CD4-positive, alpha-beta T cell (primary cell): ENCODE measurements around the gene PPIF. TPM values are rescaled to one million over a fixed set of nuclear protein-coding genes. Genes with fewer than 3 reads are reported as not detected.
A peak's percentile ranks its signal among the peaks of the same experiment; 100 is the strongest.

ENCODE experiments used
- ATAC-seq: fragments of 200-7000 bp; cut with Tn5 transposase; one replicate; pipeline ENCODE4 v1.10.0; 2022; ENCODE audit warnings: mild to moderate bottlenecking; ENCODE audit not compliant: poor library complexity
- CTCF ChIA-PET: fragments of 350-600 bp; sonication (Branson Sonifier 250); formaldehyde crosslinking; loops from one replicate; lab custom pipeline; 2021; ENCODE audit warnings: antibody characterized with exemption, inconsistent platforms; lab: Charles Lee
- POLR2A ChIA-PET: fragments of 350-600 bp; sonication (Branson Sonifier 250); formaldehyde crosslinking; loops from one replicate; lab custom pipeline; 2021; ENCODE audit warnings: antibody characterized with exemption, inconsistent platforms; lab: Charles Lee
- DNase-seq, 14 experiments: peaks; one replicate each; pipeline ENCODE4 v3.0.0-alpha.2; 2013 to 2020; ENCODE audit warnings: mixed read lengths in 2 of 14
- H3K27ac ChIP-seq, 2 donors: one replicate each; pipeline versions ENCODE4 v1.5.1 to v1.7.0; 2013; ENCODE audit warnings: low read length in 2 of 2, low read depth in 1 of 2, mild to moderate bottlenecking in 1 of 2
- H3K27me3 ChIP-seq, 2 experiments: 1 replicate in 1 of 2; 2 replicates in 1 of 2; pipeline versions ENCODE4 v1.6.1 to v1.7.0; 2013; ENCODE audit warnings: low read length in 2 of 2, control low read depth in 1 of 2, mild to moderate bottlenecking in 1 of 2, moderate library complexity in 1 of 2; ENCODE audit not compliant: insufficient read depth in 2 of 2, control insufficient read depth in 1 of 2
- H3K36me3 ChIP-seq: one replicate; pipeline ENCODE4 v1.6.1; 2013; ENCODE audit warnings: low read length, control low read depth; ENCODE audit not compliant: insufficient read depth
- H3K4me1 ChIP-seq: one replicate; pipeline ENCODE4 v1.6.1; 2013; ENCODE audit warnings: low read length, control low read depth; ENCODE audit not compliant: insufficient read depth
- H3K4me3 ChIP-seq: one replicate; pipeline ENCODE4 v1.5.1; 2013; ENCODE audit warnings: mild to moderate bottlenecking, low read length, moderate library complexity
- H3K9me3 ChIP-seq, 2 experiments: 1 replicate in 1 of 2; 2 replicates in 1 of 2; pipeline versions ENCODE4 v1.6.1 to v1.7.0; 2013; ENCODE audit warnings: low read length in 2 of 2, mild to moderate bottlenecking in 2 of 2, control low read depth in 1 of 2, moderate library complexity in 1 of 2; ENCODE audit not compliant: control insufficient read depth in 1 of 2, insufficient read depth in 1 of 2
- H3K27ac Mint-ChIP-seq: one replicate; pipeline ENCODE4 v1.8.0; 2020; ENCODE audit warnings: mixed read lengths
- H3K27me3 Mint-ChIP-seq: one replicate; pipeline ENCODE4 v1.8.0; 2021; ENCODE audit warnings: mixed read lengths
- H3K36me3 Mint-ChIP-seq: one replicate; pipeline ENCODE4 v1.8.0; 2021; ENCODE audit warnings: low read depth, mixed read lengths
- H3K4me1 Mint-ChIP-seq: one replicate; pipeline ENCODE4 v1.8.0; 2021; ENCODE audit warnings: low read depth, mixed read lengths
- H3K4me3 Mint-ChIP-seq: one replicate; pipeline ENCODE4 v1.8.0; 2020; ENCODE audit warnings: mild to moderate bottlenecking, mixed read lengths
- H3K9me3 Mint-ChIP-seq: one replicate; pipeline ENCODE4 v1.8.0; 2020; ENCODE audit warnings: mixed read lengths
- intact Hi-C, 2 experiments: fragments of 100-400 bp; cut with DNase I in 1 of 2; cut with micrococcal nuclease in 1 of 2; formaldehyde crosslinking; loops; one replicate each; pipeline versions ENCODE4 v1.15.1 to v1.9.0; 2023 to 2025; cut with DNase I, micrococcal nuclease
- total RNA-seq, 174 experiments: library from RNA in 2 of 174; stranded (reverse) in 2 of 174; gene quantifications; one replicate each; pipeline ENCODE4 v1.2.3 and lab custom pipeline; 2021 to 2026
- TF ChIP-seq, protein P1 (sequence below): fragments of 200-600 bp; IDR thresholded peaks from one replicate; pipeline ENCODE4 v1.8.0; 2022; ENCODE audit warnings: antibody characterized with exemption, mild to moderate bottlenecking

The PPIF gene
- total RNA-seq, 2 experiments from 2014 or later: 42.4 to 42.7 TPM

DNA sequence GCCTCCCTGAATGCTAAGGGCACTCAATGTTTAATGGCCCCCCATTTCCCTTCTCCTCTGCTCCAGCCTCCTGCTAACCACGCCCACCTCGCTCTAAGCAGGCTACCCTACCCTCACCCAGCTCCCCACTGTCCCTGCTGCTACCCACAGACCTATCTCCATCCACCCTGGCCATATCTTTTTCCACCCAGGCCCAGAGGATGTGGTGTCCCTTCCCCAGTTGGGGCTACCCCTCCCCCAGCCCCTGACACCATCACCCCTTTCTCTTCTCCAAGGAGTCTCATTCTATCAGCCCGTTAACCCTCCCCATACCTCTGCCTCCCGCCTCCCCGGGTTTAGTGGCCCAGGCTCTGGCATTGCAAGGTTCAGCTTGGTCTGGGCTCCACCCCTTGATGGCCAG, 28.9 kb upstream of the PPIF start:
- no peaks in the 10 kb centered on the region for H3K9me3 Mint-ChIP-seq
- H3K27me3 ChIP-seq: no peaks in the 10 kb centered on the region
- POLR2A ChIA-PET: interaction anchor here (1.0 to 1.9 kb wide), 7 partner anchors 11 to 1290 kb away, joined by 3 to 13 read pairs (median 3); partner anchors contain the start of gene PPIF
- peaks cover 12% of the 10 kb centered on the region for H3K36me3 Mint-ChIP-seq
- H3K36me3 ChIP-seq: no peaks in the 10 kb centered on the region
- peaks cover 78% of the 10 kb centered on the region for H3K4me1 Mint-ChIP-seq
- intact Hi-C loops: no loop called here
- peaks cover 6% of the 10 kb centered on the region for H3K27me3 Mint-ChIP-seq
- peak overlapping the region; percentile 1 for H3K4me3 Mint-ChIP-seq
- ATAC-seq (no peak), DNase-seq (no peak)
- H3K27ac ChIP-seq: no peak overlapping the region
- TF ChIP-seq, protein P1, sequence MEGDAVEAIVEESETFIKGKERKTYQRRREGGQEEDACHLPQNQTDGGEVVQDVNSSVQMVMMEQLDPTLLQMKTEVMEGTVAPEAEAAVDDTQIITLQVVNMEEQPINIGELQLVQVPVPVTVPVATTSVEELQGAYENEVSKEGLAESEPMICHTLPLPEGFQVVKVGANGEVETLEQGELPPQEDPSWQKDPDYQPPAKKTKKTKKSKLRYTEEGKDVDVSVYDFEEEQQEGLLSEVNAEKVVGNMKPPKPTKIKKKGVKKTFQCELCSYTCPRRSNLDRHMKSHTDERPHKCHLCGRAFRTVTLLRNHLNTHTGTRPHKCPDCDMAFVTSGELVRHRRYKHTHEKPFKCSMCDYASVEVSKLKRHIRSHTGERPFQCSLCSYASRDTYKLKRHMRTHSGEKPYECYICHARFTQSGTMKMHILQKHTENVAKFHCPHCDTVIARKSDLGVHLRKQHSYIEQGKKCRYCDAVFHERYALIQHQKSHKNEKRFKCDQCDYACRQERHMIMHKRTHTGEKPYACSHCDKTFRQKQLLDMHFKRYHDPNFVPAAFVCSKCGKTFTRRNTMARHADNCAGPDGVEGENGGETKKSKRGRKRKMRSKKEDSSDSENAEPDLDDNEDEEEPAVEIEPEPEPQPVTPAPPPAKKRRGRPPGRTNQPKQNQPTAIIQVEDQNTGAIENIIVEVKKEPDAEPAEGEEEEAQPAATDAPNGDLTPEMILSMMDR: no peak
- CTCF ChIA-PET: no interaction called here
- peaks cover 0 to 4% of the 10 kb centered on the region in 2 experiments for H3K9me3 ChIP-seq
- peaks cover 73% of the 10 kb centered on the region for H3K4me1 ChIP-seq
- peak overlapping the region; percentile 90 for H3K27ac Mint-ChIP-seq
- no peak overlapping the region for H3K4me3 ChIP-seq

DNA sequence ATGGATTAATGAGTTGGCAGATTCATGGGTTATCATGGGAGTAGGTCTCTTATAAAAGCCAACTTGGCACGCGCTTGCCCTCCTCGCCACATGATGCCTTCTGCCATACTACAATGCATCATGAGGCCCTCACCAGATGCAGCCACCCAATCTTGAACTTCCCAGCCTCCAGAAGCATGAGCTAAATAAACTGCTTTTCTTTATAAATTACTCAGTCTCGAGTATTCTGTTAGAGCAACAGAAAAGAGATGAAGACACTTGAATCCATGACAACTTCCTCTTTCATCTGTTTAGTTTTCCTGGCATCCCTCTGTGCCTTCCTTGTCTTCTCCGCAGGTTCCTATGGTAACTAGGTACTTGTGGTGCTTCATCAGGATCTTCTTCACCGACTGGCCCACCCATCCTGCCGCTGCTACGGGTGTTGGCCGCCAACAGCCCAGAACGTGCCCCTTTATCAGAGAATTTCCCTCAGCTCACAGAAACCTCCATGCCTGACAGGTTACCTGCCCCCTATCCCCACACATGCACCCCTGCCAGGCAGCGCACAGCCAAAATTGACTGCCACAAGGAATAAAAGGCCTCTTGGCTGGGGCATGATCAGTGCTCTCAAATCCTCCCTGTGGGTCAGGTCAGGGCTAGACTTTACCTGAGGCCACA, 28.0 kb upstream of the PPIF start:
- ChIA-PET CTCF (no interaction called here), POLR2A (interaction anchor here (1.5 to 1.6 kb wide), 2 partner anchors 26 to 29 kb away, joined by 3 to 13 read pairs; partner anchors contain the start of gene PPIF)
- H3K4me3 ChIP-seq: no peak overlapping the region
- no peaks in the 10 kb centered on the region for H3K27me3 ChIP-seq
- H3K4me1 ChIP-seq: peaks cover 82% of the 10 kb centered on the region
- no peak for DNase-seq
- Mint-ChIP-seq H3K4me3 (no peak overlapping the region), H3K27ac (peak overlapping the region; percentile 90), H3K4me1 (peaks cover 86% of the 10 kb centered on the region), H3K36me3 (peaks cover 6% of the 10 kb centered on the region), H3K9me3 (no peaks in the 10 kb centered on the region), H3K27me3 (peaks cover 6% of the 10 kb centered on the region)
- peaks cover 0 to 4% of the 10 kb centered on the region in 2 experiments for H3K9me3 ChIP-seq
- no peaks in the 10 kb centered on the region for H3K36me3 ChIP-seq
- no peak for ATAC-seq
- intact Hi-C loops: no loop called here
- TF ChIP-seq, protein P1: no peak
- H3K27ac ChIP-seq: no peak overlapping the region

DNA sequence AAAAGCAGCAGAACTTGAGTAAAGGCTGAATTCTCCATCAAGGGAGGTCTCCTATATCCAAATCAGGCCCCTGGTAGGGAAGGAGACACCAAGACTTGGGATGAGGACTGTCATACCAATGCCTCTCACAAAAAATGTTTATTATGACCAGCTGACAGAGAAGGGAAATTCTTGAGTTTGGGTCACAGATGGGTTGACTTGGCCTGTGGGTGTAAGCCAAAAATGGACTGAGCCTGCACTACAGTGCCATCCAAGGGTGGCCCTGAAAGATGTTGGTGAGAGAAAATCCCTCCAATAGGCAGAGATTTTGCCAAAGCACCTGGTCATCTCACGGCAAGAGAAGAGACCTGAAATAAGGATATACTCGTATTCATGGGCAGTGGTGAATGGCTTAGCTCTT, 27.0 kb upstream of the PPIF start:
- Histone ChIP-seq H3K4me3 (no peak overlapping the region), H3K9me3 (peaks cover 0 to 4% of the 10 kb centered on the region in 2 experiments), H3K36me3 (no peaks in the 10 kb centered on the region), H3K27ac (no peak overlapping the region), H3K27me3 (no peaks in the 10 kb centered on the region), H3K4me1 (peaks cover 86% of the 10 kb centered on the region)
- ChIA-PET POLR2A (no interaction called here), CTCF (no interaction called here)
- Mint-ChIP-seq H3K4me1 (peaks cover 96% of the 10 kb centered on the region), H3K4me3 (no peak overlapping the region), H3K27ac (peak overlapping the region; percentile 46), H3K27me3 (peaks cover 6% of the 10 kb centered on the region), H3K9me3 (no peaks in the 10 kb centered on the region), H3K36me3 (peaks cover 6% of the 10 kb centered on the region)
- TF ChIP-seq, protein P1: no peak
- no peak for ATAC-seq
- DNase-seq: no peak
- intact Hi-C loops: loop anchor here (10.0 kb wide), 2 partner anchors 76 to 256 kb away; partner anchors contain the start of gene ZMIZ1 (in 1 of the 2)
